RWPE1 (cell line): ENCODE results near the gene IQCH.

ENCODE experiments used
- CTCF ChIA-PET: fragments of 350-600 bp; sonication (Branson Sonifier 250); formaldehyde crosslinking; extraction: SDS; loops from one replicate; lab custom pipeline; 2021; lab: Yijun Ruan, JAX
- POLR2A ChIA-PET: fragments of 400-600 bp; formaldehyde crosslinking; extraction: SDS; loops from one replicate; lab custom pipeline; 2020; ENCODE audit warnings: antibody characterized with exemption; ENCODE audit not compliant: low non-redundant PET; lab: Yijun Ruan, JAX
- DNase-seq: peaks from one replicate; pipeline ENCODE4 v3.0.0; 2012; ENCODE audit warnings: low spot score
- H3K27ac ChIP-seq: fragments of 450-650 bp; 2 replicates; pipeline ENCODE4 v1.5.1; 2017
- CTCF ChIP-seq: fragments of 450-650 bp; conservative IDR thresholded peaks from 2 replicates; pipeline ENCODE4 v1.5.1; 2017; ENCODE audit warnings: low read depth, mild to moderate bottlenecking

IQCH gene

GRCh38 chr15:67521029-67521782 lies 266.6 kb downstream of the IQCH start, which contains the start of gene C15orf61:
C15orf61 (plus strand) TSS chr15:67521131; CDS start chr15:67521249, 118 bp downstream.
- 0 out of 2 replicates have a peak, but pooled peaks have one; percentile 13 for TF ChIP-seq CTCF
- POLR2A ChIA-PET, result interaction anchor here (0.6 kb wide), 2 partner anchors 445 to 591 kb away, joined by 3 to 4 read pairs; no protein-coding TSS in a partner anchor
- CTCF ChIA-PET, result interaction anchor here (0.6 to 0.7 kb wide), 2 partner anchors 25 to 576 kb away, joined by 3 read pairs; no protein-coding TSS in a partner anchor
- H3K27ac ChIP-seq, result peak within 1 kb of the TSS; percentile 97
- DNase-seq, result peak; percentile 95

- CTCF ChIA-PET, result interaction anchor here (0.6 to 0.7 kb wide), 2 partner anchors 576 to 577 kb away, joined by 3 read pairs; no protein-coding TSS in a partner anchor
- peak overlapping the region; percentile 97 for H3K27ac ChIP-seq
- no peak for TF ChIP-seq CTCF
- POLR2A ChIA-PET, result interaction anchor here (0.7 kb wide), 1 partner anchor 222 kb away, joined by 3 read pairs; no protein-coding TSS in a partner anchor
- DNase-seq, result no peak
These were observed 267.4 kb downstream of the IQCH start for GRCh38 chr15:67521783-67522568.

- H3K27ac ChIP-seq, result no peak overlapping the region
- no peak for DNase-seq
- TF ChIP-seq CTCF, result no peak
- ChIA-PET POLR2A (no interaction called here), CTCF (interaction anchor here (1.2 kb wide), 1 partner anchor 318 kb away, joined by 4 read pairs; no protein-coding TSS in a partner anchor)
These were observed 268.7 kb downstream of the IQCH start for GRCh38 chr15:67523330-67523729.

- no peak for DNase-seq
- no peak overlapping the region for H3K27ac ChIP-seq
- ChIA-PET CTCF (interaction anchor here (1.2 kb wide), 1 partner anchor 317 kb away, joined by 4 read pairs; no protein-coding TSS in a partner anchor), POLR2A (no interaction called here)
- no peak for TF ChIP-seq CTCF
These were observed 269.6 kb downstream of the IQCH start for GRCh38 chr15:67524235-67524634.

- no peak overlapping the region for H3K27ac ChIP-seq
- CTCF ChIA-PET, result no interaction called here
- POLR2A ChIA-PET, result no interaction called here
- DNase-seq, result no peak
- no peak for TF ChIP-seq CTCF
These were observed 273.9 kb downstream of the IQCH start for GRCh38 chr15:67528513-67528912.

- POLR2A ChIA-PET, result no interaction called here
- CTCF ChIA-PET, result no interaction called here
- TF ChIP-seq CTCF, result no peak
- peak; percentile 29 for DNase-seq
- H3K27ac ChIP-seq, result peak overlapping the region; percentile 44
These were observed 276.9 kb downstream of the IQCH start for GRCh38 chr15:67531379-67531914.
